ENCODE data around the gene PANK1.

The PANK1 gene

GRCh38 chr10:89637113-89637512 lies 7.9 kb downstream of the PANK1 start:
- no peak overlapping the region for H3K27ac ChIP-seq
- no peak for TF ChIP-seq ZFX (IDR thresholded peaks at IDR 0.05; ENCODE audit: borderline replicate concordance)

GRCh38 chr10:89634637-89635036 lies 10.4 kb downstream of the PANK1 start:
- TF ChIP-seq ZFX (IDR thresholded peaks at IDR 0.05; ENCODE audit: borderline replicate concordance) (no peak), CTCF (IDR thresholded peaks at IDR 0.05) (no peak)
- no peak overlapping the region for H3K27ac ChIP-seq

GRCh38 chr10:89633484-89633883 lies 11.6 kb downstream of the PANK1 start:
- TF ChIP-seq ZFX (IDR thresholded peaks at IDR 0.05; ENCODE audit: borderline replicate concordance), result no peak
- no peak overlapping the region for H3K27ac ChIP-seq

- TF ChIP-seq ZFX (IDR thresholded peaks at IDR 0.05; ENCODE audit: borderline replicate concordance), result no peak
- TF ChIP-seq CTCF (IDR thresholded peaks at IDR 0.05), result no peak
Observed at GRCh38 chr10:89632824-89633223, 12.2 kb downstream of the PANK1 start.

GRCh38 chr10:89627830-89628229 lies 17.2 kb downstream of the PANK1 start:
- no peak overlapping the region for H3K27ac ChIP-seq
- TF ChIP-seq ZFX (IDR thresholded peaks at IDR 0.05; ENCODE audit: borderline replicate concordance) (no peak), CTCF (IDR thresholded peaks at IDR 0.05) (no peak)

More at GRCh38 chr10:89632824-89633223, 12.2 kb downstream of the PANK1 start:
- H3K27ac ChIP-seq, result no peak overlapping the region

GRCh38 chr10:89625041-89625765 lies 19.8 kb downstream of the PANK1 start:
- no peak overlapping the region for H3K27ac ChIP-seq
- TF ChIP-seq CTCF (IDR thresholded peaks at IDR 0.05), result no peak
- TF ChIP-seq ZFX (IDR thresholded peaks at IDR 0.05; ENCODE audit: borderline replicate concordance), result no peak

- TF ChIP-seq CTCF (IDR thresholded peaks at IDR 0.05) (no peak), ZFX (IDR thresholded peaks at IDR 0.05; ENCODE audit: borderline replicate concordance) (no peak)
- H3K27ac ChIP-seq, result no peak overlapping the region
Observed at GRCh38 chr10:89624020-89624419, 21.0 kb downstream of the PANK1 start.

- no peak overlapping the region for H3K27ac ChIP-seq
- no peak for TF ChIP-seq CTCF (IDR thresholded peaks at IDR 0.05)
- no peak for TF ChIP-seq ZFX (IDR thresholded peaks at IDR 0.05; ENCODE audit: borderline replicate concordance)
Observed at GRCh38 chr10:89622151-89622550, 22.9 kb downstream of the PANK1 start.
